Left ventricle myocardium inferior (tissue), 1 donor: Measurements from ENCODE around the gene IER5L. TPM values are rescaled to one million over a fixed set of nuclear protein-coding genes. Genes with fewer than 3 reads are reported as not detected.

Experiments used
- DNase-seq: peaks from one replicate; pipeline ENCODE4 v3.0.0-alpha.2; 2020
- H3K27ac ChIP-seq: fragments of 200-600 bp; replicated peaks from 2 replicates; pipeline ENCODE4 v1.8.0; 2021
- H3K27me3 ChIP-seq: fragments of 200-600 bp; 2 replicates; pipeline ENCODE4 v1.8.0; 2021; ENCODE audit warnings: low read depth
- H3K36me3 ChIP-seq: fragments of 200-600 bp; 2 replicates; pipeline ENCODE4 v1.8.0; 2021
- H3K4me1 ChIP-seq: fragments of 200-600 bp; 2 replicates; pipeline ENCODE4 v1.8.0; 2021
- H3K4me3 ChIP-seq: fragments of 200-600 bp; 2 replicates; pipeline ENCODE4 v1.8.0; 2021; ENCODE audit warnings: mild to moderate bottlenecking, moderate library complexity
- H3K9me3 ChIP-seq: fragments of 200-600 bp; replicated peaks from 2 replicates; pipeline ENCODE4 v1.8.0; 2021
- CTCF ChIP-seq: fragments of 200-600 bp; IDR thresholded peaks from 2 replicates; pipeline ENCODE4 v1.8.0; 2021; ENCODE audit warnings: antibody characterized with exemption, mild to moderate bottlenecking, borderline replicate concordance
- intact Hi-C: fragments of 100-400 bp; cut with micrococcal nuclease; formaldehyde crosslinking; loops from one replicate; pipeline ENCODE4 v1.11.0; 2022
- total RNA-seq: library from RNA; stranded (reverse); fragmentation: NEBNext Ultra II Directional; extraction: Animal tissue kit (Norgen Biotek cat#: 25700); gene quantifications from one replicate; pipeline ENCODE4 v1.2.1, GENCODE V29; 2021
- donor health status: DM: no; HTN: yes; CAD: no; lungs with severe emphysema.

Gene IER5L
- total RNA-seq, 1 donor from 2014 or later, result 3.8 TPM

- no peak for TF ChIP-seq CTCF
- intact Hi-C loops, result no loop called here
- H3K27me3 ChIP-seq, result no peaks in the 10 kb centered on the region
- H3K4me3 ChIP-seq, result no peak overlapping the region
- no peak for DNase-seq
- no peaks in the 10 kb centered on the region for H3K36me3 ChIP-seq
- H3K27ac ChIP-seq, result no peak overlapping the region
- no peaks in the 10 kb centered on the region for H3K9me3 ChIP-seq
- no peaks in the 10 kb centered on the region for H3K4me1 ChIP-seq
Observed at GRCh38 chr9:129209109-129209508, 31.0 kb upstream of the IER5L start.

- Histone ChIP-seq H3K27ac (no peak overlapping the region), H3K4me3 (no peak overlapping the region), H3K36me3 (no peaks in the 10 kb centered on the region), H3K27me3 (no peaks in the 10 kb centered on the region), H3K9me3 (no peaks in the 10 kb centered on the region), H3K4me1 (peaks cover 1% of the 10 kb centered on the region)
- no peak for DNase-seq
- intact Hi-C loops, result no loop called here
- TF ChIP-seq CTCF, result no peak
Observed at GRCh38 chr9:129208207-129209032, 30.4 kb upstream of the IER5L start.

GRCh38 chr9:129206905-129207304 is 28.8 kb upstream of the IER5L start:
- no peak for TF ChIP-seq CTCF
- H3K27ac ChIP-seq, result no peak overlapping the region
- no peaks in the 10 kb centered on the region for H3K36me3 ChIP-seq
- no peaks in the 10 kb centered on the region for H3K27me3 ChIP-seq
- no peak overlapping the region for H3K4me3 ChIP-seq
- H3K4me1 ChIP-seq, result peaks cover 11% of the 10 kb centered on the region
- intact Hi-C loops, result no loop called here
- DNase-seq, result no peak
- no peaks in the 10 kb centered on the region for H3K9me3 ChIP-seq

- intact Hi-C loops, result no loop called here
- no peak overlapping the region for H3K4me3 ChIP-seq
- no peaks in the 10 kb centered on the region for H3K36me3 ChIP-seq
- H3K4me1 ChIP-seq, result peaks cover 11% of the 10 kb centered on the region
- H3K27ac ChIP-seq, result no peak overlapping the region
- DNase-seq, result no peak
- H3K27me3 ChIP-seq, result no peaks in the 10 kb centered on the region
- TF ChIP-seq CTCF, result no peak
- H3K9me3 ChIP-seq, result no peaks in the 10 kb centered on the region
Observed at GRCh38 chr9:129206401-129206800, 28.3 kb upstream of the IER5L start.

GRCh38 chr9:129204840-129205239 is 26.8 kb upstream of the IER5L start:
- Histone ChIP-seq H3K27ac (no peak overlapping the region), H3K9me3 (no peaks in the 10 kb centered on the region), H3K27me3 (no peaks in the 10 kb centered on the region), H3K36me3 (no peaks in the 10 kb centered on the region), H3K4me1 (peaks cover 11% of the 10 kb centered on the region), H3K4me3 (no peak overlapping the region)
- TF ChIP-seq CTCF, result no peak
- intact Hi-C loops, result no loop called here
- no peak for DNase-seq
